GM19099 (cell line): Measurements from ENCODE around the gene CCDC33.

Source experiments
- POLR2A ChIP-seq: IDR thresholded peaks from 3 replicates; pipeline ENCODE4 v1.6.1; 2011; ENCODE audit warnings: low read depth; ENCODE audit not compliant: insufficient read length; ENCODE audit errors: extremely low read depth

The CCDC33 gene

GRCh38 chr15:74203914-74204431 lies 32.2 kb upstream of the CCDC33 start:
- no peak for TF ChIP-seq POLR2A

DNA sequence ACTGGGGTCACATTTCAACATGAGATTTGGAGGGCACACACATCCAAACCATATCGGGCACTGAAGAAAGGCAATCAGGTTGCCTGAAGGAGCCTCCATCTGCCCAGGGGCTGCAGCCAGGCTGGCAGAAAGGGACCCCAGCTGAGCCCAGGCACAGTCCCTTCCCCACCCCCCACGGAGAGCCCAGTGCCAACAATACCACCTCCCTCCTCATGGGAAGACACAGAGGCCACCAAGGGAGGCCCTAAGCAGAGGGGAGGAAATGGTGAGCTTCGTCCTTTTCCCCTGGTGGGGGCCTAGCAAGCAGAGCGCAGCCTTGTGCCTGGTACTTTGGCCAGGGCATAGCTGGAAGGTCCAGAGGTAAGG lies 30.6 kb upstream of the CCDC33 start:
- TF ChIP-seq POLR2A = no peak

- TF ChIP-seq POLR2A = no peak
These were observed 29.3 kb upstream of the CCDC33 start for GRCh38 chr15:74206801-74207281.

- TF ChIP-seq POLR2A = no peak
These were observed 28.3 kb upstream of the CCDC33 start for GRCh38 chr15:74207652-74208440.

DNA sequence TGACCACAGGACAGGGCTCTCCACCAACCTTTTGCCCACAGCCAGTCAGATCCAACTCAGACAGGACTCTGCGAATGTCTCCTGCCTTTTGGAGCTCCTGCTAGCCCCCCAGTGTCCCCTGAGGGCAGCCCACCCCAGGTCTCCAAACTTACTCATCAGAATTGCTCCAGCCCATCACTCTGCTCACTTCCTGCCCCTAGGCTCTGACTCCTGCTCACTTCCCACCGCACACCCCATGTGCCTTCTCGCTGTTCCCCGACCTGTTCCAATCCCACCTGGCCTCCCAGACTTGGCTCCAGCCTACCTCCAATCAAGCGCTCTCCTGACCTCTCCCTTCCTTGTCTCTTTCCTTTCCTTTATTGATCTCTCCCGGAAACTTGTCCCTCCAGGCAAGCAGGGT lies 27.6 kb upstream of the CCDC33 start:
- TF ChIP-seq POLR2A = no peak

DNA sequence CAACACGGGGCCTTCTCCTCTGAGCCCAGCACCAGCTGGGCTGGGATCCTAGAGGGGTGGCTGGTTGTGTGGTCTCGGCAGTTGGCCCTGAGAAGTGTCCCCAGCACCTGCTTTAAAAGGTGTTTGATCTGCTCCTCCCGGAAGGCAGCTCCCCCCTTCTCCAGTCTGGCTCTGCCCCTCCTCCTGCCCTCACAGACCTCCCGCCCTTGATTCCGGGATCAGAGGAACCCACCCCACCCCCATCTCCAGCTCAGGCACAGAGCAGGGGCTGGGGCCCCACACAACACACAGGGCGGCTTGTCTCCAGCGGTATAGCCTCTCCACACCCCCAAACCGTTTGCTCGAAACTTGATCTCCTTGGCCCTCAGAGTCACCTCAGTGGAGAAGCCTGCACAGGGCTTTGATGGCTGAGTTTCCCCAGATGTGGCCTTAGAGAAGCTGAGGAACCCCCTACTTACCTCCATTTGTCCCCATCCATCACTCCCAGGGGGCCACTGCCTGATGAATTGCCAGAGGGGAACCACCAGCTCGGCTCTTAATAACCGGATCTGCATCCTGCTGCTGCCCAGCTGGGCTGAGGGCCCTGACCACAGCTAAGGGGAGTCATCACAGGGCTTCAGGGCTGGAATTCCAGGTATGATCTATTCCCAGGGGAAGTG lies 27.1 kb upstream of the CCDC33 start:
- no peak for TF ChIP-seq POLR2A

- TF ChIP-seq POLR2A = no peak
These were observed 26.6 kb upstream of the CCDC33 start for GRCh38 chr15:74209560-74209958.

DNA sequence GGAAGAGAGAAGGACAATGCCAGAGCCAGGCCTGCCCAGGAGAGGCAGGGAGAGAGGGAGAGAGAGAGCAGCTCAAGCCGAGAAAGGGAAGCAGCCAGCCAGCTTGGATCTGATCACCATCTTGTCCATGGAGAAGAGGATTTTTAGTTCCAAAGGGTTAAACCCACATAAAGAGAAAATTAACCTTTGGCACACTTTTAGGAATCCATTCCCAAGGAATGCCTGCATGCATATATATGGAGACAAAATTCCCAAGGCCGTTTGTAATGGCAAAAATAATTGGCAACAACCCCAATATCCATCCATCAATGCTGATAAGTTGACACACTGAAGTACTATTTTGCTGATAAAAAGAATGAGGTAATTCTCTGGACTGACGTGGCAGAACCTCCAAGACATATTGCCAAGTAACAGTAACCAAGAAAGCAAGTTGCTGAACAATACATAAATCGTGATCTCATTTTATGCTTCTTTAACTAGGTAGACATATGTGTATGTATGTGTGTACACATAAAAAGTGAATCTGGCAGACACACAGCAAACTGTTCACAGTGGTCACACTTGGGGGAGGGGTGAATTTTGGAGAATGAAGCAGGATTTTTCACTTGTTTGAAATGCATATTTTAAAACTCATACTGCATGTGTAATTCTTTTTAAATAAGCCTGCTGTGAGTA lies 26.0 kb upstream of the CCDC33 start:
- TF ChIP-seq POLR2A = no peak

- TF ChIP-seq POLR2A = no peak
These were observed 25.4 kb upstream of the CCDC33 start for GRCh38 chr15:74210729-74211128.

DNA sequence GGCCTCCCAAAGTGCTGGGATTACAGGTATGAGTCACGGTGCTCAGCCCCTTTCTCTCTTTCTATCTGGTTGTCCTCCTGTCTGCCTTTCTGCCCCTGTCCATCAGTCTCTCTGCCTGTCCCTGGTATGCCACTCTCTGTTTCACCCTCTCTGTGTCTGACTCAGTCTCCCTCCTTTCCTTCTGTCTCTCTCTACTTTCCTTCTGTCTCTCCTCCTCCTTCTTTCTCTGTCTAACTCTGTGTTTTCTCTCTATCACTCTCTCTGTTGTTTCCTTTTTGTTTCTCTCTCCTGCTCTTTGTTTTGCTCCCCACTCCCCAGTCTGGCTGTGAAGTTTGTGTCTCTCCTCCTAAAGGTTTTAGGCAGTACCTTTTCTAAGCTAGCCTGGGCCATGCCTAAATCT lies 24.5 kb upstream of the CCDC33 start:
- no peak for TF ChIP-seq POLR2A

- no peak for TF ChIP-seq POLR2A
These were observed 23.6 kb upstream of the CCDC33 start for GRCh38 chr15:74212494-74212893.

DNA sequence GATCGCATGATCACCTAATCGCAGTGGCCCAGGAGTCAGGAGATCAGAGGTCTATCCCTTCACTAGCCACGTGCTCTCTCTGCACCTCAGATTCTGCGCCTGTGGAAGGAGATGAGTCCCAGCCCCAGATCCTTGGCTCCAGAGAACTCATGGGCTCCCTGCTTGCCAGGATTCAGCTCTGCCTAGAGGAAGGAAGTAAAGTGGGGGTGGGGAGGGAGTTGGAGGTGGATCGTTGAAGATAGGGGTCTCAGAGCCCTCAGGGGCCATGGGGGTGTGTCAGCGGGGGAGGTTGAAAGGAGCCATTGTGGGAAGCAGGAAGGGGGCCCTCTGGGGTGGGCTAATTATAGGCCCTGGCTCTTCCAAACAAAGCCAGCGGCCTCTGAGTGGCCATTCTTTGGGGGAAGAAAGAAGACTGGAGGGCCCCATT lies 22.3 kb upstream of the CCDC33 start:
- TF ChIP-seq POLR2A = no peak

GRCh38 chr15:74214324-74215021 lies 21.7 kb upstream of the CCDC33 start:
- no peak for TF ChIP-seq POLR2A

DNA sequence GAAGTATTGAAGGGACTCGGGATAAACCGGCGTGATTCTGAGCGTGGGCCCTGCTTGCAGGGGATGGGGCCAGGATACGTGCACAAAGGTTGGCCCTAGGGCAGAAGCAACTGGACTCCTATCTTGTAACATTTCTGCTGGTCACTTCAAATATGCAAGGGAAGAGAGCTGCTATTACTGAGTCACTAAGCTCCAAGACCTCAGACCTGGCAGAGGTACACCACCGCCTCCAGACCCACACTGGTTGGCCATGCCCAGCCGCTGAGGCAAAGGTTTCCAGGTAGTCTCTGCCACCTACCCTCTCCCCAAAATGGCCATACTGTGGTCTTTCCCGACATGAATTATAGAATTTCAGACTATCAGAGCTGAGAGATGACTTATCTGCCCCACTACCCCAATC lies 20.2 kb upstream of the CCDC33 start:
- no peak for TF ChIP-seq POLR2A

- TF ChIP-seq POLR2A = no peak
These were observed 19.2 kb upstream of the CCDC33 start for GRCh38 chr15:74216949-74217348.
